Ovary (tissue), 3 donors: Measurements from ENCODE around the gene PEX11A.

ENCODE experiments used
- EP300 ChIP-seq: sonication (generic); formaldehyde crosslinking; IDR thresholded peaks from one replicate; pipeline ENCODE4 v1.6.1; 2017; ENCODE audit warnings: antibody characterized with exemption
- POLR2A ChIP-seq: fragments of 450-650 bp; IDR thresholded peaks from one replicate; pipeline ENCODE4 v1.6.1; 2017; ENCODE audit warnings: antibody characterized with exemption, mild to moderate bottlenecking, moderate library complexity
- TF ChIP-seq, protein P1 (sequence below), 3 donors: fragments of 450-650 bp in 2 of 3; fragments of 200-600 bp in 1 of 3; IDR thresholded peaks; one replicate each; pipeline versions ENCODE4 v1.5.1 to v1.8.0; 2016 to 2022; ENCODE audit warnings: antibody characterized with exemption in 3 of 3, mild to moderate bottlenecking in 1 of 3
- donor health status: DM: no; HTN: no; CAD: no.

DNA sequence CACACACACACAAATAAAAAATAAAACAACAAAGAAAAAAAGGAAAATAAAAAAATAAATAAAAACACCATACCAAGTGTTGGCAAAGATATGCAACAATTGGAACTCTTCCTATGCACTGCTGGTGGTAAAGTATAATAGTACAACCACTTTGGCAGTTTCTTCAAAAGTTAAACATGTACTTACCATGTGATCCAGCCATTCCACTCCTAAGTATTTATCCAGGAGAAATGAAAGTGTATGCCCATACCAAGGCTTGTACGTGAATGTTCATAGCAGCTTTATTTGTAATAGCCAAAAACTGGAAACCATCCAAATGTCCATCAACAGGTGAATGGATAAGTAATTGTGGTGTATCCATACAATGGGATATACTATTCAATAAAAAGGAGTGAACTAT is 17.0 kb upstream of the PEX11A start:
- TF ChIP-seq, protein P1, sequence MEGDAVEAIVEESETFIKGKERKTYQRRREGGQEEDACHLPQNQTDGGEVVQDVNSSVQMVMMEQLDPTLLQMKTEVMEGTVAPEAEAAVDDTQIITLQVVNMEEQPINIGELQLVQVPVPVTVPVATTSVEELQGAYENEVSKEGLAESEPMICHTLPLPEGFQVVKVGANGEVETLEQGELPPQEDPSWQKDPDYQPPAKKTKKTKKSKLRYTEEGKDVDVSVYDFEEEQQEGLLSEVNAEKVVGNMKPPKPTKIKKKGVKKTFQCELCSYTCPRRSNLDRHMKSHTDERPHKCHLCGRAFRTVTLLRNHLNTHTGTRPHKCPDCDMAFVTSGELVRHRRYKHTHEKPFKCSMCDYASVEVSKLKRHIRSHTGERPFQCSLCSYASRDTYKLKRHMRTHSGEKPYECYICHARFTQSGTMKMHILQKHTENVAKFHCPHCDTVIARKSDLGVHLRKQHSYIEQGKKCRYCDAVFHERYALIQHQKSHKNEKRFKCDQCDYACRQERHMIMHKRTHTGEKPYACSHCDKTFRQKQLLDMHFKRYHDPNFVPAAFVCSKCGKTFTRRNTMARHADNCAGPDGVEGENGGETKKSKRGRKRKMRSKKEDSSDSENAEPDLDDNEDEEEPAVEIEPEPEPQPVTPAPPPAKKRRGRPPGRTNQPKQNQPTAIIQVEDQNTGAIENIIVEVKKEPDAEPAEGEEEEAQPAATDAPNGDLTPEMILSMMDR (IDR thresholded peaks at IDR 0.05), result no peak
- TF ChIP-seq EP300 (no peak), POLR2A (no peak)
